NCI-H526 treated with DMSO at 0.1 percent for 48 hours (cell line): ENCODE data around the gene AQP3.
"Not testable (repeated sequence)": the region's sequence is repeated elsewhere in the genome, so short reads cannot be mapped to it uniquely, and the experiment has no call there.

Experiments
- DNase-seq: peaks from one replicate; lab custom pipeline; 2025; lab: John Stamatoyannopoulos, UW

Gene AQP3

DNA sequence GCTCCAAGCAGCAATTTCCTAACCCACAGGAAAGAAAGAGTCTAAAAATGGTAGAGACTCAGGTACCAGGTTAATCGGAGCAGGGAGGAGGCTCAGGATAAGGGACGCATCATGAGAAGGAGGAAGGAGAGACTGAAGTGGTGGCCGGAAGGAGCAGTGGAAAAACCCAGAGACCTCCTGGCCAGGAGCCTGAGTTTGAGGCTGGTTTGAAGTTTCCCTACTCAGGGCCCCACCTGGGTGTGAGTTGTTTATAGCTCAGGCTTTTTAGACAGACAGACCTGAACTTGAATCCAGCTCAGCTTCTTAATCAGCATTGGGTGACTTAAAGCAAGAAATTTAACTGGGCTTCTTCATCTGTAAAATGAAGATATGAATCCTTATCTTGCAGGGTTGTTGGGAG is 33.1 kb downstream of the AQP3 start:
- DNase-seq, result no peak

DNA sequence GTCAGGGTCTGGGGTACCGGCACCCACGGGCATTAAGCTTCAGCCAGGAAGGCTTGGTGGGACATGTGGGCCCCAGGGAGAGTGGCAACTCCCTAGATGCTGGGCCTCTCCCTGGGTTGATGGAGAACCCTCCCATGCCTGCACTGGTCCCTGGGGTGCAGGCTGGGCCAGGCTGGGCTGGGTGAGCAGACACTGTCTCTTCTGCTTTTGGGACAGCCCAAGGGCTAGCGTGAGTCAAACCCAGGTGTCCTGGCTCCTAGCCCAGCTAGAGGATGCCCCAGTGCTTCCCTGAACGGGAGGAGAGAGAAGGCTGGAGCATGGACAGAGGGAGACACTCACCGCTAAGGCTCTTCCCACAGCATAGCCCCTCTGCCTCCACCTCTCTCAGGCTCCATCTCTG is 39.3 kb downstream of the AQP3 start:
- no peak for DNase-seq

DNA sequence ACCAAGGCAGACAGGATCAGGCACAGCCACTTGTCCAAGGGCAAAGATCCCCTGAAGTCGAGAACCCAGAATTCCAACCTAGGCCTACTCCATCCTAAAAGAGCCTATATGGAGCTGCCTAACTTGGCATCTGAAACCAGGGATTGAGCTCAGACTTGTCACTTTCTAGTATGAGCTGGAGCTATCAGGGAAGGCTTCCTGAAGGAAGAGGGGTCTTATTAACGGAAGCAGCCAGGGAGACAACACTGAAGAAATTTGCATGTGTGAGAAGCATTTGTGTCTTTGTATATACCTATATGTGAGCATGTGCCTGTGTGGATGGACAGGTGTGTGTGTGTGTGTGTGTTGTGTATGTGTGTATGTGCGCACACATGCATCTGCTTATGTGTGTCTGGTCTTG is 40.3 kb downstream of the AQP3 start:
- DNase-seq, result no peak

DNA sequence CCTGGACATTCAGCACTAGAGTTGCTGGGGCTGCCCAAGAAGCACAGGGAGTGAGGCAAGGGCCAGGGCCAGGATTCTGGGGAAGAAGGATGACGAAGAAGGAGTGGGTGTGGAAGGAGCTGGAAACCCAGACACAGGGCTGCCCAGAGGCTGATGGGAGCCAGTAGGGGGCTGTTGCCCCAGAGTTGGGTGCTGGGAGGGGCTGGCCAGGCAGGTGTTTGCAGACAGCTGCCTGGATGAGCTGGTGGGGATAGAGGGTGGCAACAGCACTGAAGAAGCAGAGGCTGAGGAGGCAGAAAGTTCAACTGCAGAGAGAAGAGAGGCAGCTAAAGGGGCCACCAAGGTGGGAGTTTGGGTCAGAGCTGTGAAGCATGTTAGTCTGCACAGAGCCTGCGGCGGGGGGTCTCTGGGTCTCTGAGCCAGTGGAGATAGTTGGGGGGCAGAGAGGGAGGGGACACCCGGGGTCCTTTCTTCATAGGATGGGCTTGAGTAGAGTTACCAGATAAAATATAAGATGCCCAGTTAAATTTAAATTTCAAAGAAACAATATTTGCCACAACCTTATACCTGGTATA is 42.5 kb downstream of the AQP3 start:
- DNase-seq, result no peak

DNA sequence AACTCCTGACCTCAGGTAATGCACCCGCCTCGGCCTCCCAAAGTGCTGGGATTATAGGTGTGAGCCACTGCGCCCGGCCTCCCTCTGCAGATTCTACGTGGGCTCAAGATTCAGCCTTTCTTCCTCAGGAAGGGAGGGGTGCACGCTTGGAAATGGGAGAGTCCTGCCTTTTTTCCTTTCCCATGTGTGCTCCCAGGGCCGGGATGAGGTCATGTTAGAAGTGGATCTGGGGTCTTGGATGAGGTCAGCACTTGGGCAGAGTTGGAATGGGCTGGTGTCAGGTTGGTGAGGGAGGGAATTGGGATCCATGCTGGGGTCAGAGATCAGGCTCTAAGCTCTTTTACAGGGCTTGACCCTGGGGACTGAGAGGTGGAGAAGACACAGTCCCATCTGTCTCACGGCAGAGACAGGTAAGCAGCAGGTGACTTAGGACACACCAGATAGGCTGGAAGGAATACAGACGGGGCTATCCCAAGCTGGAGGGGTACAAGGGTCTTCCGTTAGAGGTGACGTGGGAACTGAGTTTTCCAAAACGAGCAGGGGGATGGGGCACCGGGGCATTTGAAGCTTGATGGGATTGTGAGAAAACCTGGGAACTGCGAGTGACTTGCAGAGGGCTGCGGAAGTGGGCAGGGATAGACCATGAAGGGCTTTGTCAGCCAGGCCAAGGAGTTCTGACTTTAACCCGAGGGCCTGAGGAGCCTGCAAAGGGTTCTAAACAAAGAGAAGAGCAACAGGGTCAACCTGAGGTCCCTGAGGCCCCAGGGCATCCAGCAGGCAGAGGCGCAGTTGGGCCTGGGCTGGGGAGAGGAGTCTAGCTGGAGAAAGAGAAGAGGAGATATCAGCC is 43.2 kb downstream of the AQP3 start:
- DNase-seq, result no peak

DNA sequence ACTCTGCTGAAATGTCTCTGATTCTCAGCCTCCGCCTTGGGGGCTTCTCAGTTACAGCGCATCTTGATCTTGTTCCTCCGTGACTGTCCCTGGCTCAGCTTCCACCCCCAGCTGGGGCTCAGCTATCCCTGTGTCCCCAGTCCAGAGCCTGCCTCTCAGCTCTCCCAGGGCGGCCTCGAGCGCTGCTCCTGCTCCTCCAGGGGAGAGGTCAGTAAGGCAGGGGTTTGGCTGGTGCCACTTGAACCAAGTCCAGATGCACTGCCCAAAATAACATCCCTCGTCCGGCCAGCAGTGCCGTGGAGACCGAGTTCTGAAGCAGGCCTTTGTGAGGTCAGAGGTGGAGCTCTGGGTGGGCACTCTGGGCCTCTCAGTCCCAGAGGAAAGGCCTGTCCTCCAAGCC is 45.0 kb downstream of the AQP3 start, which contains the start of gene AQP7:
TSS of gene AQP7 (minus strand) at position 198 of the 400 bp plus-strand sequence. CDS start 1,306 bp downstream, outside the sequence.
- not testable (repeated sequence) for DNase-seq

DNA sequence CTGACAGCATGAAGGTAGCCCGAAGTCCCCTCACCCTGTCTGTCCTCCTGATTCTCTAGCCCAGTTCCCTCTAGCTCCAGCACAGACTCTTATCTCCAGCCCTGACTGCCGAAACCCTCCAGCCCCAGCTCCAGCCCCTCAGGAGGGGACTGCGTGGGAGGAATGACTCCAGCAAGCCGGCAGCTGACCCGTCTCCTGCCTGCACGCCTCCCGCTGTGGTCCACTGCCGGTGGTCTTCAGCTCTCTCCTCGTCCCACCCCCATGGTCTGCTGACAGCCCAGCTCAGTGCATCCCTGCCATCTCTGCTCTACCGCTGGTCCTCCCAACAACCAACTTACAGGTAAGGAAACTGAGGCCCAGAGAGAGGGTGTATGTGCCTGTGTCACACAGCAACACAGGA is 45.6 kb downstream of the AQP3 start:
- not testable (repeated sequence) for DNase-seq

GRCh38 chr9:33399047-33399446 is 48.3 kb downstream of the AQP3 start:
- DNase-seq, result not testable (repeated sequence)

DNA sequence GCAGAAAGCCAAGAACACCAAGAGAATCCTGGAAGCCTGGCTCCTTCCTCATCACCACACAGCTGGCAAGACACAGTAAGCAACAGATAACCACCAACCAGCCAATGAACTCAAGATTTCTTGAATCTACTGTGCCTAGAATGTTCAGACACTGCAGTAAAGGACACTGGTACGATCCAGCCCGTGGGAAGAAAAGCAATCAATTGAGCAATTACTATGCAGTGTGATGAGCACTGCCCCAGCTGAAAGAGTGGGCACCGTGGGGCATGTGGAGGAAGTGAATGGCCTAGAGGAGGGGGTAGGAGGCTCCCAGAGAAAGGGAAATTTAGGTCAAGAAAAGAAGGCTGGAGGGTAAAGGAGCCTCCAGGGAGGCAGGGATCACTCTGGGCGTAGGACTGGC is 49.6 kb downstream of the AQP3 start:
- DNase-seq, result not testable (repeated sequence)

GRCh38 chr9:33395159-33395879 is 52.1 kb downstream of the AQP3 start:
- not testable (repeated sequence) for DNase-seq

- DNase-seq, result not testable (repeated sequence)
Observed at GRCh38 chr9:33393986-33394385, 53.4 kb downstream of the AQP3 start.

- DNase-seq, result no peak
Observed at GRCh38 chr9:33393581-33393980, 53.8 kb downstream of the AQP3 start.

- not testable (repeated sequence) for DNase-seq
Observed at GRCh38 chr9:33392591-33393021, 54.8 kb downstream of the AQP3 start.
